ENCODE data around the gene PLSCR4. TPM values are rescaled to one million over a fixed set of nuclear protein-coding genes. Genes with fewer than 3 reads are reported as not detected.
A peak's percentile ranks its signal among the peaks of the same experiment; 100 is the strongest.

Gene PLSCR4
- total RNA-seq, 1 experiment from 2014 or later: 9.1 TPM

- Histone ChIP-seq H3K27me3 (replicated peaks; ENCODE audit: control insufficient read depth, insufficient read depth, low read length) (no peaks in the 10 kb centered on the region), H3K9me3 (no peaks in the 10 kb centered on the region), H3K4me1 (no peaks in the 10 kb centered on the region), H3K36me3 (ENCODE audit: control insufficient read depth, insufficient read depth, low read length) (no peaks in the 10 kb centered on the region), H3K4me3 (ENCODE audit: low read depth, low read length) (no peak overlapping the region)
- Mint-ChIP-seq H3K4me1 (ENCODE audit: low read depth, unreplicated experiment) (peaks cover 20% of the 10 kb centered on the region), H3K27me3 (ENCODE audit: insufficient read depth, unreplicated experiment) (no peaks in the 10 kb centered on the region), H3K36me3 (ENCODE audit: insufficient read depth, unreplicated experiment) (peaks cover 18% of the 10 kb centered on the region), H3K27ac (ENCODE audit: unreplicated experiment) (no peak overlapping the region), H3K4me3 (ENCODE audit: unreplicated experiment) (no peak overlapping the region), H3K9me3 (ENCODE audit: unreplicated experiment) (no peaks in the 10 kb centered on the region)
- intact Hi-C loops (cut with micrococcal nuclease; ENCODE audit: unreplicated experiment): loop anchor here (5.0 kb wide), 1 partner anchor 378 kb away; the partner anchor contains the start of gene PLSCR1
- TF ChIP-seq, protein P1, sequence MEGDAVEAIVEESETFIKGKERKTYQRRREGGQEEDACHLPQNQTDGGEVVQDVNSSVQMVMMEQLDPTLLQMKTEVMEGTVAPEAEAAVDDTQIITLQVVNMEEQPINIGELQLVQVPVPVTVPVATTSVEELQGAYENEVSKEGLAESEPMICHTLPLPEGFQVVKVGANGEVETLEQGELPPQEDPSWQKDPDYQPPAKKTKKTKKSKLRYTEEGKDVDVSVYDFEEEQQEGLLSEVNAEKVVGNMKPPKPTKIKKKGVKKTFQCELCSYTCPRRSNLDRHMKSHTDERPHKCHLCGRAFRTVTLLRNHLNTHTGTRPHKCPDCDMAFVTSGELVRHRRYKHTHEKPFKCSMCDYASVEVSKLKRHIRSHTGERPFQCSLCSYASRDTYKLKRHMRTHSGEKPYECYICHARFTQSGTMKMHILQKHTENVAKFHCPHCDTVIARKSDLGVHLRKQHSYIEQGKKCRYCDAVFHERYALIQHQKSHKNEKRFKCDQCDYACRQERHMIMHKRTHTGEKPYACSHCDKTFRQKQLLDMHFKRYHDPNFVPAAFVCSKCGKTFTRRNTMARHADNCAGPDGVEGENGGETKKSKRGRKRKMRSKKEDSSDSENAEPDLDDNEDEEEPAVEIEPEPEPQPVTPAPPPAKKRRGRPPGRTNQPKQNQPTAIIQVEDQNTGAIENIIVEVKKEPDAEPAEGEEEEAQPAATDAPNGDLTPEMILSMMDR (IDR thresholded peaks at IDR 0.05; ENCODE audit: insufficient read depth in 1 of 2, low read depth in 1 of 2, low read length in 1 of 2, severe bottlenecking in 1 of 2, unreplicated experiment in 1 of 2): no peak
- DNase-seq: no peak
- ChIA-PET POLR2A (no interaction called here), CTCF (no interaction called here)
- no TSS peak for BruUV-seq (replicated peaks)
Measured at GRCh38 chr3:146164071-146164470, 86.8 kb downstream of the PLSCR4 start.

DNA sequence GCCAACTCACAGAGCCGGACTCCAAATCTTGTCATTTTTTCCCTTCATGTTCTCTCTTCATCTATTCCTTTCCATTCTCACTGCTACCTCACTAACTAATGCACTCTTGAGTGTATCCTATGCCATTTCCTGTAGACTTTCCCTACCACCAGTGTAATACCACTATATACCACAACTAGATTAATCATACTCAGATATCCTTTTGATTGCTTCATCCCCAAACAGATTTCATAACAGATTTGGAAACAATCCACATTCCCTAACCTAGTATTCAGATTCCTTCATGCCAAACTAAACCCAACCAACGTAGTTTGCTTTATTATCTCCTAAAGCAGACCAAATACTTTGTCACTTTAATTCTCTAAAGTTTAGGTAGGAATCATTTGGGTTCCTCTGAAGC, 87.3 kb downstream of the PLSCR4 start:
- Mint-ChIP-seq H3K36me3 (ENCODE audit: insufficient read depth, unreplicated experiment) (peaks cover 18% of the 10 kb centered on the region), H3K4me3 (ENCODE audit: unreplicated experiment) (peak overlapping the region; percentile 41), H3K4me1 (ENCODE audit: low read depth, unreplicated experiment) (peaks cover 20% of the 10 kb centered on the region), H3K9me3 (ENCODE audit: unreplicated experiment) (no peaks in the 10 kb centered on the region), H3K27me3 (ENCODE audit: insufficient read depth, unreplicated experiment) (no peaks in the 10 kb centered on the region), H3K27ac (ENCODE audit: unreplicated experiment) (no peak overlapping the region)
- Histone ChIP-seq H3K27me3 (replicated peaks; ENCODE audit: control insufficient read depth, insufficient read depth, low read length) (no peaks in the 10 kb centered on the region), H3K4me1 (no peaks in the 10 kb centered on the region), H3K9me3 (no peaks in the 10 kb centered on the region), H3K4me3 (ENCODE audit: low read depth, low read length) (no peak overlapping the region), H3K36me3 (ENCODE audit: control insufficient read depth, insufficient read depth, low read length) (no peaks in the 10 kb centered on the region)
- ChIA-PET CTCF (no interaction called here), POLR2A (no interaction called here)
- no peak for DNase-seq
- intact Hi-C loops (cut with micrococcal nuclease; ENCODE audit: unreplicated experiment): loop anchor here (5.0 kb wide), 1 partner anchor 379 kb away; the partner anchor contains the start of gene PLSCR1
- no TSS peak for BruUV-seq (replicated peaks)
- TF ChIP-seq, protein P1 (IDR thresholded peaks at IDR 0.05; ENCODE audit: insufficient read depth in 1 of 2, low read depth in 1 of 2, low read length in 1 of 2, severe bottlenecking in 1 of 2, unreplicated experiment in 1 of 2): no peak

DNA sequence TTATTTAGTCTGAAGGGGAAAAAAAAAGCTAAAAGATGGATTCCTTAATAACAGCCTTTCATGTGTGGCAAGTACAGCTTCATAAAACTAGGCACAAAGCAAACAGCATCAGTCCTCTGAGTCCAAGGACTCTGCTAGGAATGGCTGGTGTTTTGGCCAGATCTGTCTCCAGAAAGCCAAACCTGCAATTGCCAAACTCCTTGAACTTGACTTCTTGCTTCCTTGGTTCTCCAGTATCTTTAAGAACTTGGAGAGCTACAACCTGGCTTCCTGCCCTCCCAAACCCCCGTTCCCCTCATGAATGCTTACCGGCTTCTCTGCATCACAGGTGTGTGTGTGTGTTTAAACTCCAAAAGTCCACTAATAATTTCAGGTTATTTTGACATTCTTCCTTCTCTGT, 88.3 kb downstream of the PLSCR4 start:
- H3K4me1 ChIP-seq: no peaks in the 10 kb centered on the region
- no peak overlapping the region for H3K4me3 ChIP-seq (ENCODE audit: low read depth, low read length)
- DNase-seq: no peak
- H3K36me3 ChIP-seq (ENCODE audit: control insufficient read depth, insufficient read depth, low read length): no peaks in the 10 kb centered on the region
- Mint-ChIP-seq H3K9me3 (ENCODE audit: unreplicated experiment) (no peaks in the 10 kb centered on the region), H3K27me3 (ENCODE audit: insufficient read depth, unreplicated experiment) (no peaks in the 10 kb centered on the region), H3K27ac (ENCODE audit: unreplicated experiment) (peak overlapping the region; percentile 32), H3K4me3 (ENCODE audit: unreplicated experiment) (peak overlapping the region; percentile 80), H3K4me1 (ENCODE audit: low read depth, unreplicated experiment) (peaks cover 20% of the 10 kb centered on the region), H3K36me3 (ENCODE audit: insufficient read depth, unreplicated experiment) (peaks cover 18% of the 10 kb centered on the region)
- ChIA-PET POLR2A (interaction anchor here (0.6 kb wide), 1 partner anchor 1682 kb away, joined by 3 read pairs; no protein-coding TSS in a partner anchor), CTCF (interaction anchor here (3.2 kb wide), 1 partner anchor 27 kb away, joined by 13 read pairs; no protein-coding TSS in a partner anchor)
- H3K9me3 ChIP-seq: no peaks in the 10 kb centered on the region
- TF ChIP-seq, protein P1 (IDR thresholded peaks at IDR 0.05; ENCODE audit: insufficient read depth in 1 of 2, low read depth in 1 of 2, low read length in 1 of 2, severe bottlenecking in 1 of 2, unreplicated experiment in 1 of 2): no peak
- intact Hi-C loops (cut with micrococcal nuclease; ENCODE audit: unreplicated experiment): loop anchor here (5.0 kb wide), 1 partner anchor 380 kb away; the partner anchor contains the start of gene PLSCR1
- BruUV-seq (replicated peaks): no TSS peak
- H3K27me3 ChIP-seq (replicated peaks; ENCODE audit: control insufficient read depth, insufficient read depth, low read length): no peaks in the 10 kb centered on the region
